Thyroid gland (tissue), 4 donors: Measurements from ENCODE around the gene SORL1. TPM values are rescaled to one million over a fixed set of nuclear protein-coding genes. Genes with fewer than 3 reads are reported as not detected.
A peak's percentile ranks its signal among the peaks of the same experiment; 100 is the strongest.

Experiments used
- DNase-seq, 2 donors: peaks; one replicate each; pipeline ENCODE4 v3.0.0-alpha.2; 2019
- H3K27ac ChIP-seq, 3 donors: fragments of 200-600 bp; sonication (generic); 1 replicate in 2 of 3; 2 replicates in 1 of 3; pipeline ENCODE4 v1.5.1; 2016 to 2019; ENCODE audit warnings: mild to moderate bottlenecking in 1 of 3, moderate library complexity in 1 of 3
- H3K27me3 ChIP-seq: fragments of 200-600 bp; sonication (generic); one replicate; pipeline ENCODE4 v1.5.1; 2019
- H3K36me3 ChIP-seq, 2 donors: fragments of 200-600 bp; sonication (generic); one replicate each; pipeline ENCODE4 v1.5.1; 2016 to 2019
- H3K4me1 ChIP-seq, 2 donors: fragments of 200-600 bp; sonication (generic); one replicate each; pipeline ENCODE4 v1.5.1; 2017 to 2019
- H3K4me3 ChIP-seq, 3 donors: fragments of 200-600 bp; sonication (generic); replicated peaks in 1 of 3; 1 replicate in 2 of 3; 2 replicates in 1 of 3; pipeline ENCODE4 v1.5.1; 2016; ENCODE audit warnings: mild to moderate bottlenecking in 1 of 3
- H3K9me3 ChIP-seq: fragments of 200-600 bp; sonication (generic); one replicate; pipeline ENCODE4 v1.5.1; 2017
- CTCF ChIP-seq, 6 experiments: fragments of 200-600 bp in 3 of 6; fragments of 450-650 bp in 3 of 6; sonication (generic) in 3 of 6; IDR thresholded peaks; one replicate each; pipeline ENCODE4 v1.5.1; 2016 to 2019; ENCODE audit warnings: antibody characterized with exemption in 6 of 6, mild to moderate bottlenecking in 2 of 6, inconsistent platforms in 1 of 6, moderate library complexity in 1 of 6
- POLR2A ChIP-seq, 2 donors: fragments of 450-650 bp; IDR thresholded peaks; one replicate each; pipeline ENCODE4 v1.6.1; 2017; ENCODE audit warnings: antibody characterized with exemption in 2 of 2, mild to moderate bottlenecking in 2 of 2, moderate library complexity in 1 of 2
- WGBS, 2 donors: methylation state at CpG; one replicate each; pipeline ENCODE4 v1.1.5; 2017; 5-methylcytosine and 5-hydroxymethylcytosine counted together
- intact Hi-C: fragments of 100-400 bp; cut with DNase I; formaldehyde crosslinking; loops from one replicate; pipeline ENCODE4 v1.15.1; 2023
- total RNA-seq, 4 donors: library from RNA; depleted of rRNA; stranded (reverse); fragments of >200 nt; gene quantifications; one replicate each; pipeline ENCODE4 v1.2.3, GENCODE V29; 2016

SORL1 gene
- total RNA-seq, 4 donors from 2014 or later, result 19.6 to 73.8 (median 53.6) TPM

GRCh38 chr11:121486054-121486453 lies 33.9 kb downstream of the SORL1 start:
- Histone ChIP-seq H3K4me1 (peaks cover 12 to 15% of the 10 kb centered on the region in 2 donors), H3K27ac (no peak overlapping the region), H3K4me3 (no peak overlapping the region), H3K27me3 (no peaks in the 10 kb centered on the region), H3K9me3 (no peaks in the 10 kb centered on the region), H3K36me3 (no peaks in the 10 kb centered on the region)
- intact Hi-C loops, result no loop called here
- TF ChIP-seq POLR2A (IDR thresholded peaks at IDR 0.05) (no peak), CTCF (IDR thresholded peaks at IDR 0.05) (no peak)
- WGBS, 2 donors, result 95 to 96% methylated on average over 5 of the region's 5 CpGs
- no peak for DNase-seq

- H3K27me3 ChIP-seq, result no peaks in the 10 kb centered on the region
- H3K4me3 ChIP-seq, result no peak overlapping the region
- H3K4me1 ChIP-seq, result peaks cover 12 to 15% of the 10 kb centered on the region in 2 donors
- no peak for TF ChIP-seq CTCF (IDR thresholded peaks at IDR 0.05)
- TF ChIP-seq POLR2A (IDR thresholded peaks at IDR 0.05), result no peak
- peak overlapping the region in 1 of 3 donors; percentile 59 for H3K27ac ChIP-seq
- no peaks in the 10 kb centered on the region for H3K9me3 ChIP-seq
- intact Hi-C loops, result no loop called here
- DNase-seq, result peak; percentile 43 to 55
- H3K36me3 ChIP-seq, result no peaks in the 10 kb centered on the region
- WGBS, 2 donors, result 47 to 66% methylated on average over 4 to 5 of the region's 6 CpGs
Measured at GRCh38 chr11:121487191-121487590, 35.1 kb downstream of the SORL1 start.

GRCh38 chr11:121488170-121488569 lies 36.1 kb downstream of the SORL1 start:
- intact Hi-C loops, result no loop called here

GRCh38 chr11:121488641-121489040 lies 36.5 kb downstream of the SORL1 start:
- intact Hi-C loops, result no loop called here
- no peak for TF ChIP-seq POLR2A (IDR thresholded peaks at IDR 0.05)
- no peak for TF ChIP-seq CTCF (IDR thresholded peaks at IDR 0.05)
- peaks cover 12 to 15% of the 10 kb centered on the region in 2 donors for H3K4me1 ChIP-seq
- no peaks in the 10 kb centered on the region for H3K9me3 ChIP-seq
- DNase-seq, result no peak
- H3K4me3 ChIP-seq, result no peak overlapping the region
- no peaks in the 10 kb centered on the region for H3K27me3 ChIP-seq
- 81 to 82% methylated on average over 6 of the region's 6 CpGs for WGBS, 2 donors
- H3K36me3 ChIP-seq, result no peaks in the 10 kb centered on the region
- peak overlapping the region in 1 of 3 donors; percentile 21 for H3K27ac ChIP-seq

More at GRCh38 chr11:121488170-121488569, 36.1 kb downstream of the SORL1 start:
- Histone ChIP-seq H3K4me3 (no peak overlapping the region), H3K9me3 (no peaks in the 10 kb centered on the region), H3K36me3 (no peaks in the 10 kb centered on the region), H3K27me3 (no peaks in the 10 kb centered on the region), H3K4me1 (peaks cover 12 to 15% of the 10 kb centered on the region in 2 donors), H3K27ac (peak overlapping the region in 2 of 3 donors; percentile 17 to 59)
- peak; percentile 63 to 71 for DNase-seq
- TF ChIP-seq CTCF (IDR thresholded peaks at IDR 0.05) (no peak), POLR2A (IDR thresholded peaks at IDR 0.05) (no peak)
- WGBS, 2 donors, result 45 to 54% methylated on average over 2 of the region's 2 CpGs

- Histone ChIP-seq H3K4me1 (peaks cover 12 to 15% of the 10 kb centered on the region in 2 donors), H3K27ac (no peak overlapping the region), H3K36me3 (no peaks in the 10 kb centered on the region), H3K9me3 (no peaks in the 10 kb centered on the region), H3K27me3 (no peaks in the 10 kb centered on the region), H3K4me3 (no peak overlapping the region)
- intact Hi-C loops, result no loop called here
- WGBS, 2 donors, result 100% methylated on average over 2 of the region's 2 CpGs
- TF ChIP-seq CTCF (IDR thresholded peaks at IDR 0.05) (no peak), POLR2A (IDR thresholded peaks at IDR 0.05) (no peak)
- DNase-seq, result no peak
Measured at GRCh38 chr11:121489823-121490222, 37.7 kb downstream of the SORL1 start.
